Activated T-helper 17 cell treated with anti-CD3 and anti-CD28 coated beads, Interleukin-2, amount 50 U/mL, for 72 hours (primary cell): Measurements from ENCODE around the gene PDE6H. TPM values are rescaled to one million over a fixed set of nuclear protein-coding genes. Genes with fewer than 3 reads are reported as not detected.

Source experiments
- ATAC-seq: fragments of 150-1000 bp; cut with Tn5 transposase; replicated peaks from 2 replicates; pipeline ENCODE4 v1.10.0; 2021; ENCODE audit warnings: mild to moderate bottlenecking, moderate library complexity
- H3K27ac Mint-ChIP-seq: one replicate; pipeline ENCODE4 v1.8.0; 2022; ENCODE audit warnings: mixed read lengths
- H3K27me3 Mint-ChIP-seq: one replicate; pipeline ENCODE4 v1.8.0; 2022; ENCODE audit warnings: mixed read lengths
- H3K36me3 Mint-ChIP-seq: one replicate; pipeline ENCODE4 v1.8.0; 2022; ENCODE audit warnings: low read depth, mild to moderate bottlenecking, mixed read lengths
- H3K4me1 Mint-ChIP-seq: one replicate; pipeline ENCODE4 v1.8.0; 2022; ENCODE audit warnings: mixed read lengths
- H3K4me3 Mint-ChIP-seq: one replicate; pipeline ENCODE4 v1.8.0; 2022; ENCODE audit warnings: mild to moderate bottlenecking, mixed read lengths
- H3K9me3 Mint-ChIP-seq: one replicate; pipeline ENCODE4 v1.8.0; 2022; ENCODE audit warnings: mixed read lengths
- total RNA-seq, 2 donors: library from RNA; stranded (reverse); gene quantifications; one replicate each; pipeline ENCODE4 v1.2.3, GENCODE V29; 2022

PDE6H gene
- total RNA-seq, 2 donors from 2014 or later, result not detected

DNA sequence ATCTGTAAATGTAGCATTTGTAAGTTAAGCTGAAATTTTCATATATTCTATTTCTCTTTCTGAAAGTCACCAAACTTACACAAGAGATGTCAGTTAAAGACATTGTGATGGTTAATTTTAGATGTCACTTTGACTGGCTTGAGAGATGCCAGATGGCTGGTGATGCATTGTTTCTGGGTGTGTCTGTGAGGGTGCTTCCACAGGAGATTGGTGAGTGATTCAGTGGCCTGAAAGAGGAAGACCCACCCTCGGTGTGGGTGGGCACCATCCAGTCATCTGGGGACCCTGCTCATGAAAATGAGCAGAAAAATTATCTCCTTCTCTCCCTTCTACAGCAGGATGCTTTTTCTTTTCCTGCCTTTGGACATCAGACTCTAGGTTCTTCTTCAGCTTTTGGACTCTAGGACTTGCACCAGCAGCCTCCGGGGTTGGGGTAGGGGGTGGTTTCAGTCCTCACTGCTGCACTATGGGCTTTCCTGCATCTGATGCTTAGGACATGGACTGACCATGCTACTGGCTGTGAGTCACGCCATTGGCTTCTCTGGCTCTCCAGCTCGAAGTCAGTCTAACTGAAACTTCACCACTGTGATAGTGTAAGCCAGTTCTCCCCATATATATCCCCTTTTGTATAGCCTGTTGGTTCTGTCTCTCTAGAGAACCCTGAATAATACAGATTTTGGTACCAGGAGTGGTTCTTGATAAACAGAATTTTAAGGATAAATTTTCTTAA, 20.9 kb downstream of the PDE6H start:
- Mint-ChIP-seq H3K9me3 (peaks cover 5% of the 10 kb centered on the region), H3K27me3 (no peaks in the 10 kb centered on the region), H3K36me3 (no peaks in the 10 kb centered on the region), H3K27ac (peak overlapping the region; percentile 72), H3K4me1 (peaks cover 6% of the 10 kb centered on the region), H3K4me3 (peak overlapping the region; percentile 9)
- peak; percentile 67 for ATAC-seq

DNA sequence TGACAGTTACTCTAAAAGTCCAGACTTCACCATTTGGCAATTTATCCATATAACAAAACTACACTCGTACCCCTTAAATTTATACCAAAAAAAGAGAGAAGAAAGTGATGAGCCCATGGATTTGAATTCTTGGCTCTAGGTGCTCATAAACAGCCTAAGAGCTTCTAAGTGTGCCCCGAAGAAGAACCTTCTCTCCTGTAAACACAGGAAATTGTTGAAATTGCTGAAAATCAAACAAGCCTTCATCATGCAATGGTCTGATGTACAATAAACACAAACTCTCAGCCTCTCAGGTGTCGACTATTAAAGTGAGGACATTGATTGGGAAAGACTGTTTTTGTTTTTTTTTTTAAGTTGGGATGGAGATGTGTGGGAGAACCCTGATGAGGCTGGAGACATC, 21.8 kb downstream of the PDE6H start:
- H3K4me3 Mint-ChIP-seq, result peak overlapping the region; percentile 9
- no peaks in the 10 kb centered on the region for H3K36me3 Mint-ChIP-seq
- ATAC-seq, result no peak
- peaks cover 5% of the 10 kb centered on the region for H3K9me3 Mint-ChIP-seq
- peaks cover 6% of the 10 kb centered on the region for H3K4me1 Mint-ChIP-seq
- H3K27ac Mint-ChIP-seq, result peak overlapping the region; percentile 72
- peaks cover 3% of the 10 kb centered on the region for H3K27me3 Mint-ChIP-seq

DNA sequence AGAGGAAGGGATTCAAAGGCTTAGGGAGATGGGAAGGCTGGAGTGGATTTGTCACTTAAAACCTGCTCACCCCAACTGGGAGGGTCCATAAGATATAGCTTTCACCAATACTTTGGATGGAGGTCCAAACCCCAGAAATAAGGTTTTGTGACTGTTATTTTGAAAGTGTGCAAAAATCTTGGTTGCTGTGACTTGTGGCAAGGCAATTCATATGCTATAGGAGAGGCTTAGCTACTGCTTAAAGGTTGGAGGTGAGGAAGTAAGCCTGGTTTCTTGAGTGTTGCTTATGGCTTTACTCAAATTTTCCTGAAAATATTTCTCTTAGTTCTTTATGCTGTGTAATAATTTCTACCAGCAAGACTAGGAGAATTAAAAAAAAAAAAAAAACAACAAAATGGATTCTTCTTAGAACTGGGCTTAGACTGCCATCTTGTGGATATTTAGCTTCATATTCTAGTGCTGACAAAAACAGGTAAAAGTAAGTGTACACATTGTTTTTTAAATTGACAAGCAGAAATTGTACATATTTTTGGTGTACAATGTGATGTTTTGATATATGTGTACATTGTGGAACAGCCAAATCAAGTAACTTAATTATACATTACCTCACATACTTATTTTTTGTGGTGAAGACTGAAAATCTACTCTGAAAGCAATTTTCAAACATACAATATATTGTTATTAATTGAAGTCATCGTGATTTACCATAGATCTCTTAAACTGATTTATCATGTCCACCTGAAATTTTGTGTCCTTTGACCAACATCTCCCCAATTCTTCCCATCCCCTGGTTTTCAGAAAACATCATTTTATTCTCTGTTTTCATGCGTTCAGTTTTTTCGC, 23.0 kb downstream of the PDE6H start:
- no peaks in the 10 kb centered on the region for H3K36me3 Mint-ChIP-seq
- ATAC-seq, result peak; percentile 49
- H3K9me3 Mint-ChIP-seq, result peaks cover 5% of the 10 kb centered on the region
- peaks cover 6% of the 10 kb centered on the region for H3K4me1 Mint-ChIP-seq
- H3K4me3 Mint-ChIP-seq, result peak overlapping the region; percentile 9
- H3K27ac Mint-ChIP-seq, result peak overlapping the region; percentile 39
- peaks cover 3% of the 10 kb centered on the region for H3K27me3 Mint-ChIP-seq

DNA sequence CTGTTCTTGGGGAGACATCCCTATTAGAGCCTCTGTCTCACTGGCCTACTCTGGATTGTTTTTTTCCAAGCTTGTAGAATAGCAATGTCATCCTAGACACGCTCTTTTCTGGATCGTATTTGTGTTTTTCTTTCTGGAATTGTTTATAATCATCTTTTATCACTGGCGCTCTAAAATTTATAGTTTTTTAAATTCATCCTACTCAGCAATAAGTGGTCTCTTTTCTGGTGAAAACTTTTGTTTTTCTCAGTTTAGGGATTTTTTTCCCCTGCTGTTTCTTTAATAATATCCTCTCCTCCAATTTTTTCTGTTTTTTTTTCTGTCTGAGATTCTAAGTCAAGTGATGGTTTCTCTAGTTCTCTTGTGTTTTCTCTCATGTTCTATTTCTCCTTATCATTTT, 25.2 kb downstream of the PDE6H start:
- no peak for ATAC-seq
- Mint-ChIP-seq H3K4me3 (no peak overlapping the region), H3K27me3 (peaks cover 7% of the 10 kb centered on the region), H3K36me3 (no peaks in the 10 kb centered on the region), H3K9me3 (no peaks in the 10 kb centered on the region), H3K27ac (no peak overlapping the region), H3K4me1 (peaks cover 6% of the 10 kb centered on the region)

DNA sequence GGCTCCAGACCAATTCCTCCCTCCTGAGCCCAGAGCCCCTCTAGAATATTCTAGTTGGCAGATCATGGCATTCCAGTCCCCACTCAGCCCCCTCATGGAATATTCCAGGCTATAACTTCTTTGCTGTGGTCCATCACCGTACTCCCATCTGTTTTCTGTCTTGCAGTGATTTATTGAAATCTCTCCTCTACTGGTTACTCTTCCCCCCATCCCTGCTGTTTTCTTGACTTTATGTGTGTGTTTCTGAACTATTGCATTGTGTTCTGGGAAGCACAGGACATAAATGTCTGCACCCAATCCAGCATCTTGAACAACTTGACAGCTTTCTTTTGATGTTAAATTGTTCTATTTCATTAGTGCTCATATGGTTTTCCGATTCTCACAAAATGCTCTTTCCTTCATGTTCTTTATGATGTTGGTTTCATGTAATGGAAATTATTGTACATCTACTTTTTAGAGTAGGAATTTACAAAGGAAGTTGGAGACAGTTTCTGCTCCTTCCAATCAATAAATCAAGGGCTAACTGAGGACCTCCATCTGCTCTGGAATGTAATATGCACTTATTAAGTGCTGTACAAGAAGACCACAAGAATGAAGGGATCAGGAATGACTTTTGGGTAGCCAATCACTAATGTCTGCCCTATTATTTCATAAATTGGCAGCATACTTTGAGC, 26.3 kb downstream of the PDE6H start:
- no peak overlapping the region for H3K4me3 Mint-ChIP-seq
- H3K36me3 Mint-ChIP-seq, result no peaks in the 10 kb centered on the region
- peaks cover 7% of the 10 kb centered on the region for H3K27me3 Mint-ChIP-seq
- no peaks in the 10 kb centered on the region for H3K4me1 Mint-ChIP-seq
- no peaks in the 10 kb centered on the region for H3K9me3 Mint-ChIP-seq
- H3K27ac Mint-ChIP-seq, result no peak overlapping the region
- ATAC-seq, result no peak

DNA sequence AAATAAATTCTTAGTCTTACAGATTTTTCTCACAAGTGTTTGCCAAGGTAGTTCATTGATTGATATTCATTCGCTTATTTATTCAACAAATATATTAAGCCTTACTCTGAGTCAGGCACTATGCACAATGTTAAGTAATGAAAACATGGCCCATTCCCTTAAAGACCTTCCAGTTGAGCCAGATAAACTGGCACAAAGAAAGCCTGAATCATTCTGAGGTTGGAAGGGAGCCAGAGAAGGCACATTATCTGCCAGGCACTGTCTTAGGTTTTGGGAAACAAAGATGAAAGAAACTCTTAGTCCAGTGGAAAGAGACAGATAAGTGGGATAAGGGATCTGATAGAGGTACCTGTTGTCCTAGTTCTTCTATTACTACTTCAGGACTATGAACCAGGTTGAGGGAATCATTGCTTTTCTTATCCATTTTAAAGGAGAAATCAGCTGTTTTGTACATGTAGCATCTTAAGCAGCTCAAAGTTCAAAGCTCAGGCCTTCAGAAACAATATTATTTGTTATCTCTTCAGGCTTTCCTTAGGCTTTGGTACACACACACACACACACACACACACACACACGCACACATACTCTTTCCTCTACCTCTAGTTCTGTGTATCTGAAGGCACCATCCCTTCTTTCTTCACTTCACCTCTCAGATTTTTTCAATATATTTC, 27.0 kb downstream of the PDE6H start:
- no peak for ATAC-seq
- Mint-ChIP-seq H3K9me3 (no peaks in the 10 kb centered on the region), H3K36me3 (no peaks in the 10 kb centered on the region), H3K4me1 (no peaks in the 10 kb centered on the region), H3K27ac (no peak overlapping the region), H3K4me3 (no peak overlapping the region), H3K27me3 (peaks cover 11% of the 10 kb centered on the region)

DNA sequence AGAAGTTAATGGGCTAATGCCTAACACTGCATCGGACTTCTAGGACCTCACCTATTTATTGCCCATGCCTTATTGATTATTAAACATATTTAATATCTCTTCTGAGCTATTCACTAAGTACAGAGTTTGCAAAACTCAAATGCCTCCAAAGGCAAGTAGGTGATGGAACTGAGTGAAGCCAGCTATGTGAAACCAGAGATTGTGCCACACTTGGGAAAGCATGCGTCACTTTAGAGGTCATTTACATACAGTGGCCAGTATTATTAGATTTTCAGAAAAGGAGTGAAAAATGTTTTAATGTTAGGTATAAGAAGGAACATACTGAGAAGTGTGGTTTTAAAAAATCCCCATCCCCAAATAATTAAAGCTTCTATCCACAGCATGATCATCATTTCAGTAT, 27.7 kb downstream of the PDE6H start:
- Mint-ChIP-seq H3K4me1 (no peaks in the 10 kb centered on the region), H3K4me3 (no peak overlapping the region), H3K36me3 (no peaks in the 10 kb centered on the region), H3K27ac (no peak overlapping the region), H3K9me3 (no peaks in the 10 kb centered on the region), H3K27me3 (peaks cover 12% of the 10 kb centered on the region)
- no peak for ATAC-seq

DNA sequence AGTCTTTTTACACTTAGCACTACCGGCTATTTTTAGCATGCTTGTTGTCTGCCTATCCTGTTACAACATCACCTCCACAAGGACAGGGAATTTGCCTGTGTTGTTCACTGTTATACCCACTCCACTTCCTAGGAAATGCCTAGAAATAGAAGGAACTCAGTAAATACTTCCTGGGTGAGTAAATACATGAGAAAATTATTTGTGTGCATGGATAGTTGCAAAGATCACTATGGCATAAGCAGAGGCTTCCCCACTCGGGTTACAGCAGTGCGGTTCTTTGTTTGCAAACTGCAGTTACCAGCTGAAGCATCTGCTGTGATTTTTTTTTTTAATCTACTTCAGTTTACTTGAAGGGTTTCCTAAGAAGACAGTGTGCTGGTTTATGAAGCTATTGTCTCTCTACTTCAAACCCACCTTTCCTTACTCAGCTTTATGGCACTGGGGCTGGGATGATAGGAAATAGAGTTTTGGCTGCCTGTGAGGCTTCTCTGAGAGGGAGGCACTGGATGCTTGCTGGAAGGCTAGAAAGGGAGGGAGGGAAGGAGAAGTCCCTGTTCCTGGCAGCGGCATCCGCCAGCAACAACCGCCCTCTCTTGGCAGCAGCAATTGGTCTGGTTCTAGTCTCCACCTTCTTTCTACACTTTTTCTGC, 29.0 kb downstream of the PDE6H start:
- Mint-ChIP-seq H3K27ac (no peak overlapping the region), H3K36me3 (no peaks in the 10 kb centered on the region), H3K4me3 (no peak overlapping the region), H3K4me1 (no peaks in the 10 kb centered on the region), H3K9me3 (no peaks in the 10 kb centered on the region), H3K27me3 (peaks cover 20% of the 10 kb centered on the region)
- no peak for ATAC-seq

DNA sequence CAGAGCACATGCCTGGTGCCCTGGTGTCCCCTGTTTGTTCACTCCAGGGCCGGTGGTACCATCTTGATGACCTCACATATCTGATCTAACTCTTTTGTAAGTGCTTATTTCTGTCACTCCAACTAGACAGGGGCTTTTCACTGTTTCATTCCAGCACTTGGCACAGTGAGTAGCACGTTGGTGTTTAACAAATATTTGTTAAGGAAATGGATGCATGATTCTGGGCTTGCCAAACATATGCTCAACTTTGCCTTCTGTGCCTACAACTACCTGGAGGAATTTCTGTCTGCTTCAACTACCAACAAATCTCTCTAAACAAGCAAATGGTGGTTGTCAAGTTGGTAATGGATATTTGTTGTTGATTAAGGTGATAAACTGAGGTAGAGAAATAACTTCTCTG, 31.6 kb downstream of the PDE6H start:
- Mint-ChIP-seq H3K4me3 (no peak overlapping the region), H3K36me3 (no peaks in the 10 kb centered on the region), H3K9me3 (no peaks in the 10 kb centered on the region), H3K4me1 (no peaks in the 10 kb centered on the region), H3K27ac (no peak overlapping the region), H3K27me3 (peaks cover 27% of the 10 kb centered on the region)
- ATAC-seq, result no peak

DNA sequence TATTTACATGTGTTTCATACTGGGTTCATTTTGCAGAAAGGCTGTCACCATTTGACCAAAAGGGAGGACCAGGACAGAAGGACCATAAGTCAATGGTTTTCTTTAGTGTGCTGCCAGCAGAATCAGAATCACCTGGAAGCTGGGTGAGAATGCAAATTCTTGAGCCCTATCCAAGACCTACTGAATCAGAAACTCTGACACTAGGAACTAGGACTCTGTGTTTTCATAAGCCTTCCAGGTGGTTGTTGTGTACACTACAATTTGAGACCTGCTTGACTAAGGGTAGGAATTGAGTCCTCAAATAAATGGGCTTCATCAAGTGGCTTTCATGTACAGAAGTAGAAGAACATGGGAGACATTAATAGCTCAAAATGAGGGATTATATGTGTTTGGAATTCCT, 32.2 kb downstream of the PDE6H start:
- Mint-ChIP-seq H3K9me3 (no peaks in the 10 kb centered on the region), H3K27ac (no peak overlapping the region), H3K4me1 (no peaks in the 10 kb centered on the region), H3K27me3 (peaks cover 31% of the 10 kb centered on the region), H3K36me3 (no peaks in the 10 kb centered on the region), H3K4me3 (no peak overlapping the region)
- no peak for ATAC-seq

DNA sequence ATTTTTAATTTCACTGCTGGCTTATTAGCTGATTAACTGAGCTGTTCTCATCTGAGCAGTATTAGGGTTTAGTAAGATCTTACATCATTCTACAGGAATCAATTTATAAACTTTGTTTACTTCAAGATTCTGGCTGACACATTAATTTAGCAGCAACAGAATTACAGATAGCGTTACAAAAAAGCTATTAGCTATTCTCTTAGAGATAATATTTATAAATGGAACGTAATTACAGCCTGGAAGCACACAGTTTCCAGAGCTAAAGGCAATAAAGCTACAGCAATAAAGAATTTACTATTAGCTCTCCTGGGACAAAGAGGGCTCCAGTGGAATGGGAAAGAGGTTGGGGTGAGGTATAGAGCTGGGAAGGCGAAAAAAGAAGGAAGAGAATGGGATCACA, 34.7 kb downstream of the PDE6H start:
- no peak for ATAC-seq
- Mint-ChIP-seq H3K36me3 (no peaks in the 10 kb centered on the region), H3K27ac (no peak overlapping the region), H3K4me1 (no peaks in the 10 kb centered on the region), H3K9me3 (no peaks in the 10 kb centered on the region), H3K4me3 (no peak overlapping the region), H3K27me3 (peaks cover 27% of the 10 kb centered on the region)

DNA sequence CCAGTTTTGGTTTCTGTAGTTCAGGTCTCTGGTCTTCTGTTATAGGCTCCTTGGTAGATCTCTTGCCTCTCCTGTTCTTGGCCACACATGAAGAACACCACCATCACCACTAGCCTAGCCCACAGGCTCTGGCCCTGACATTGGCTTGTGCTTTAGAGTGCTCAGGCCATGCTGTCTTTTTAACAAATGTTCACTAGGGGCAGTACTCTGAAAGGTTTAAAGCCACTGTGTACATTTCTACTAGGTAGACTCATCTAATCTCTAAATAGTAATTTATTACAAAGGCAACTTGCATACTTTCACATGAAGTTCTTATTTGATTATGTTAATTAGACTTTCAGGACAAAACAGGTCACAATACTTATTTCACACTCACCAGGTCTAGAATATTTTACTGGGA, 38.3 kb downstream of the PDE6H start:
- Mint-ChIP-seq H3K4me3 (no peak overlapping the region), H3K27ac (no peak overlapping the region), H3K27me3 (peaks cover 17% of the 10 kb centered on the region), H3K36me3 (no peaks in the 10 kb centered on the region), H3K4me1 (no peaks in the 10 kb centered on the region), H3K9me3 (no peaks in the 10 kb centered on the region)
- ATAC-seq, result no peak

DNA sequence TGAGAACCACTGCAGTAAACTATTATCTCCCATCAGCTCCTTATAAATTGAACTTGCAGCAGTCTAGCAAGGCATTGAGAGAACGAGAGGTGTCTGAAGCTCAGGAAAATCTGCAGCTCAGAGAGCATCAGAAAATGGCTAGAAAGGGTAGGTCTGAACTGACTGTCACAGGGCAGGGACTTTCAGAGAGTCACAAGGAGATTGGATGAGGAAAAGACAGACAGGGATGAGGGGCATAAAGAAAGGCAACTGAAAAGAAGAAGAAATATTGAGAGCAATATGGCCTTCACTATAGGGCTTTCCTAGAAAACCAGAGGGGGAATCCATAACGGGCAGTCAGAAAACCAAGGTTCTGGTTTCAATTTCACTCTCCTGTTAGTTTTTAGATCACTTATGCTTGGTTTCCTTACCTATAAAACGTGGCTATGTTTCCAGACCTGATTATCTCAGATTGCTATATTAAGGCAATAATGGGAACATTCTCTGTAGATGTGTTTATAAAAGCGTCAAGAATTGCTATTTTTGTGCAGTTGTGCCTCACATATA, 40.9 kb downstream of the PDE6H start:
- Mint-ChIP-seq H3K4me1 (no peaks in the 10 kb centered on the region), H3K27me3 (peaks cover 14% of the 10 kb centered on the region), H3K9me3 (no peaks in the 10 kb centered on the region), H3K27ac (no peak overlapping the region), H3K36me3 (no peaks in the 10 kb centered on the region), H3K4me3 (no peak overlapping the region)
- peak; percentile 32 for ATAC-seq

DNA sequence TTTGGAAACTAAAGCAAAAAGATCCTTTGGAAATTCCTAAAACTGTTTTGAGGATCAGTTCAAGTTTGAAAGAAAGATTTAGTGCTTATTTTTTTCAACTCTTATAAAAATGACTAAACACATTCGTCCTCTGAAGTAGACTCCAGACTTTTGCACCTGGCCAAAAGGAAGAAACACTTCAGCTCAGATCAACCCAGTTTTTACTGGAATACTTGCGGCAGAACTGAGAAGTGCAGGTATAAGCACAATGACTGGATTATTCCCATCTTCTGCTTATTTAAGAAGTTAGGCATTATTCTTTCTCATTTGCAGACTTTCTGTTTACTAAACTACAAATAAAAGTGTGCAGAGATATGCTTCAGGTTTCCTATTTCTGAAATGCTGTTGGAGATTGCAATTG, 41.9 kb downstream of the PDE6H start:
- peaks cover 8% of the 10 kb centered on the region for H3K27me3 Mint-ChIP-seq
- H3K27ac Mint-ChIP-seq, result no peak overlapping the region
- no peaks in the 10 kb centered on the region for H3K4me1 Mint-ChIP-seq
- no peak overlapping the region for H3K4me3 Mint-ChIP-seq
- no peaks in the 10 kb centered on the region for H3K9me3 Mint-ChIP-seq
- no peaks in the 10 kb centered on the region for H3K36me3 Mint-ChIP-seq
- ATAC-seq, result no peak
